ENCODE measurements around the gene GRP.

Gene GRP

GRCh38 chr18:59210299-59210698 lies 9.7 kb upstream of the GRP start:
- H3K9me3 Mint-ChIP-seq, result no peaks in the 10 kb centered on the region
- no peak for DNase-seq
- H3K4me1 Mint-ChIP-seq, result no peaks in the 10 kb centered on the region
- no peak for ATAC-seq (replicated peaks)
- no peak overlapping the region for H3K4me3 Mint-ChIP-seq
- peaks cover 26 to 44% of the 10 kb centered on the region in 2 donors for H3K27me3 Mint-ChIP-seq
- no peak overlapping the region for H3K27ac Mint-ChIP-seq
- peaks cover 0 to 1% of the 10 kb centered on the region in 2 donors for H3K36me3 Mint-ChIP-seq

DNA sequence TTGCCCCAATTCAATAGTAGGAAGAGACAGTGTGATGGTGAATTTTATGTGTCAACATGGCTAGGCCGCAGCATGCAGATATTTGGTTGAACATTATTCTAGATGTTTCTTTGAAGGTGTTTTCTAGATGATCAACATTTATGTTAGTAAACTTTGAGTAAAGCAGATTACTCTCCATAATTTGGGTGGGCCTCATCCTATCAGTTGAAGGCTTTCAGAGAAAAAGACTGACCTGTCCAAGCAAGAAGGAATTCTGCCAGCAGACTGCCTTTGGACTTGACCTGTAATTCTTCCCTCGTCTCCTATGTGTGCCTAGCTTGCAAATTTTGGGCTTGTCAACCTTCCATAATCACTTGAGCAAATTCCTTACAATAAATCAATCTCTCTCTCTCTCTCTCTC lies 8.3 kb upstream of the GRP start:
- Mint-ChIP-seq H3K4me3 (no peak overlapping the region), H3K27ac (no peak overlapping the region), H3K27me3 (peaks cover 29 to 45% of the 10 kb centered on the region in 2 donors)

DNA sequence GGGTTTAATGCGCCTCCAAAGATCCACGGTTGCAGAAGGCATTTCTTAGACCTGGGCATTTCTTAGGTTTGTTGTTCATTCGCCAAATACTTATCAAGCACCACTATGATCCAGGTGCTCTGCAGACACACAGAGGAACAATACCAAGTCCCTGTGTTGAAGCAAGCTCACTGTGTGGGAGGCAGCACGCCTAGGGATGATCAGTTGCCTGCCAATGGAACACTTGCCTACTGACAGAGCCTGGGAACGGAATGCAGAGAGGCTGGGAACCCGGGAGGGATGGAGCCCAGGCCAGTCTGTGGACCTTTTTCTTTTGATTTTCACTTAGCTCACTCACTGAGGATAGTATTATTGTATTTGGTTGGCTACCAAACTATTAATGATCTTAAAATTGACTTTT lies 1.9 kb upstream of the GRP start:
- no peak overlapping the region for H3K27ac Mint-ChIP-seq

More for the DNA sequence above, 8.3 kb upstream of the GRP start:
- ATAC-seq (replicated peaks), result no peak
- Mint-ChIP-seq H3K4me1 (peaks cover 1 to 4% of the 10 kb centered on the region in 2 donors), H3K36me3 (peaks cover 0 to 1% of the 10 kb centered on the region in 2 donors), H3K9me3 (no peaks in the 10 kb centered on the region)
- DNase-seq, result no peak

DNA sequence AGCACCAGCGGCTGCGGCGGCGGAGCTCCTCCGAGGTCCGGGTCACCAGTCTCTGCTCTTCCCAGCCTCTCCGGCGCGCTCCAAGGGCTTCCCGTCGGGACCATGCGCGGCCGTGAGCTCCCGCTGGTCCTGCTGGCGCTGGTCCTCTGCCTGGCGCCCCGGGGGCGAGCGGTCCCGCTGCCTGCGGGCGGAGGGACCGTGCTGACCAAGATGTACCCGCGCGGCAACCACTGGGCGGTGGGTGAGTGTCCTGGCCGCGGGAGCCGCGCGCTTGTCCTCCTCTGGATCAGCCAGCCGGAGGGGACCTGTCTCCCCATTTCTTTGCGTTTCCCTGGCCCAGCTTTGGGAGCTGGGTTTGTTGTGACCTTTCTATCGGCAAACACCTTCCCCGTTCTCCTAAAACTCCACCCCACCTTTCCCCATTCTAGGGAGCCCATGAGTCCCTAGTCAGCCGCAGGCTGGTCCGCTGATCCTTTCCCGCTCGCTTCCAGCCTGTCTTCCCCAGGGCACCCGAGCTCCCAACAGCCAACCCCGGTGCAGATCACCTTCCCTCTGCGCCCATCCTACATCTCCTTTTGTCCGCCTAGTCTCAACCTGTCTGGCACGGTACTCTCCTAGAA lies 316 bp downstream of the GRP start:
- no peak overlapping the region for H3K27ac Mint-ChIP-seq
- H3K36me3 Mint-ChIP-seq, result no peaks in the 10 kb centered on the region
- ATAC-seq (replicated peaks) (no peak), DNase-seq (no peak)
- no peaks in the 10 kb centered on the region for H3K9me3 Mint-ChIP-seq
- H3K4me1 Mint-ChIP-seq, result peaks cover 21 to 22% of the 10 kb centered on the region in 2 donors
- peak overlapping the region in 1 of 2 donors; percentile 34 for H3K4me3 Mint-ChIP-seq
- peaks cover 67 to 80% of the 10 kb centered on the region in 2 donors for H3K27me3 Mint-ChIP-seq

More for the DNA sequence above, 1.9 kb upstream of the GRP start:
- Mint-ChIP-seq H3K9me3 (no peaks in the 10 kb centered on the region), H3K4me3 (no peak overlapping the region), H3K4me1 (peaks cover 21 to 22% of the 10 kb centered on the region in 2 donors), H3K36me3 (peaks cover 0 to 1% of the 10 kb centered on the region in 2 donors), H3K27me3 (peaks cover 71 to 77% of the 10 kb centered on the region in 2 donors)
- DNase-seq (no peak), ATAC-seq (replicated peaks) (no peak)

GRCh38 chr18:59220784-59221765 lies 1.1 kb downstream of the GRP start:
- DNase-seq (no peak), ATAC-seq (replicated peaks) (no peak)
- no peaks in the 10 kb centered on the region for H3K36me3 Mint-ChIP-seq
- peaks cover 18 to 22% of the 10 kb centered on the region in 2 donors for H3K4me1 Mint-ChIP-seq
- no peaks in the 10 kb centered on the region for H3K9me3 Mint-ChIP-seq
- H3K27ac Mint-ChIP-seq, result no peak overlapping the region
- peaks cover 67 to 73% of the 10 kb centered on the region in 2 donors for H3K27me3 Mint-ChIP-seq
- H3K4me3 Mint-ChIP-seq, result peak overlapping the region; percentile 7 to 34

DNA sequence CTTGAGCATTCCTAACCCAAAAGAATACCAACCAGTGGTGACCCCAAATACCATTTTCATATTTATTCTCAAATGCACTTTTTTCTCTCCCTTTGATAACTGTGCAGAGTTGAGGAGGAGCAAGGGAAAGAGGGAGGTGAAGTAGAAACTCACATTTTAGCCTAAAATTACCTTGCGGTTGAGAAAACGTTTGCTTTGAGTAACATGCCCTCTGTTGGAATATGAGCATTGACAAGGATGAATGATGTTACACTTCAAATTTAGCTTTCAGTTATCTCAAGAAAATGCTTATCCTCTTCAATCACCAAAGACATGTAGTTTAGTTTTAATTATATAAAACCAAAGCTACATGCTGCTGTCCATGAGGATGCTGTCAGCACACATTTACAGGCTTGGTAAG lies 2.4 kb downstream of the GRP start:
- DNase-seq (no peak), ATAC-seq (replicated peaks) (no peak)
- no peaks in the 10 kb centered on the region for H3K9me3 Mint-ChIP-seq
- H3K27ac Mint-ChIP-seq, result no peak overlapping the region
- peaks cover 14 to 21% of the 10 kb centered on the region in 2 donors for H3K4me1 Mint-ChIP-seq
- H3K36me3 Mint-ChIP-seq, result no peaks in the 10 kb centered on the region
- peaks cover 65 to 74% of the 10 kb centered on the region in 2 donors for H3K27me3 Mint-ChIP-seq
- no peak overlapping the region for H3K4me3 Mint-ChIP-seq

- peaks cover 49 to 53% of the 10 kb centered on the region in 2 donors for H3K27me3 Mint-ChIP-seq
- DNase-seq (no peak), ATAC-seq (replicated peaks) (no peak)
- peaks cover 0 to 5% of the 10 kb centered on the region in 2 donors for H3K4me1 Mint-ChIP-seq
- H3K4me3 Mint-ChIP-seq, result no peak overlapping the region
- H3K9me3 Mint-ChIP-seq, result no peaks in the 10 kb centered on the region
- H3K27ac Mint-ChIP-seq, result no peak overlapping the region
- H3K36me3 Mint-ChIP-seq, result no peaks in the 10 kb centered on the region
These were observed 8.4 kb downstream of the GRP start for GRCh38 chr18:59228351-59228750.

GRCh38 chr18:59229191-59229590 lies 9.2 kb downstream of the GRP start:
- H3K36me3 Mint-ChIP-seq, result no peaks in the 10 kb centered on the region
- H3K27ac Mint-ChIP-seq, result no peak overlapping the region
- no peak overlapping the region for H3K4me3 Mint-ChIP-seq
- DNase-seq (no peak), ATAC-seq (replicated peaks) (no peak)
- H3K9me3 Mint-ChIP-seq, result no peaks in the 10 kb centered on the region
- peaks cover 0 to 5% of the 10 kb centered on the region in 2 donors for H3K4me1 Mint-ChIP-seq
- peaks cover 45 to 47% of the 10 kb centered on the region in 2 donors for H3K27me3 Mint-ChIP-seq

DNA sequence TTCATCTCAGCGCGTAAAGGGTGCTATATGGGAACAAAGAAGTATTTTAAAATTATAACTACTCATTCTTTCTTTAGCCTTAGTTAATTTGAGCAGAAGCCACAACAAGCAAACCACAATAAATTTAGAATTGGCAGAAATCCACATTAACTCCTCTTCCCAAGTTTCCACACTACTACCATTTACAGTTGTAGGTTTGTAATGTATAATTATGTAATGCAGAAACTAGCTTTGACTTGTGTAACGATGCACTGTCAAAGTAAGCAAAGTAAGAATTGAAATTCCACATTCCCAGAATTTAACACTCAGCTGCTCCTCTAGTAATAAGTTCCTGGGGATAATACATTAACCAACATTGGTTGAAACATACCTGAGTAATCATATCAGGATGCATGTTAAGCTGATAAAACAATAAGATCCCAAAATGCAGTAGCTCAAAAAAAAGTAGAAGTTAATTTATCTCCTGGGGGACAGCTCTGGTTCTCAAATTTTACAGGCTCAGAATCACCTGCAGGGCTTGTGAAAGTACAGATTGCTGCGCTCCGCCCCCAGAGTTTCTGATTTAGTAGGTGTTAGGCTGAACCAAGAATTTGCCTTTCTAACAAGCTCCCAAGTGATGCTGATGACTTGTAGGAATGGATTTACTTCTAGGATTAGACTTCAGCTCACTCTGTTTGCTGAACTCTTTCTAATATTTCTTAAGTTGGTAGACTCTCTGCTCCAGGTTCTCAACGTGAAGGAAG lies 9.9 kb downstream of the GRP start:
- ATAC-seq (replicated peaks) (no peak), DNase-seq (no peak)
- peaks cover 0 to 5% of the 10 kb centered on the region in 2 donors for H3K4me1 Mint-ChIP-seq
- H3K27me3 Mint-ChIP-seq, result peaks cover 44 to 47% of the 10 kb centered on the region in 2 donors
- H3K4me3 Mint-ChIP-seq, result no peak overlapping the region
- H3K9me3 Mint-ChIP-seq, result no peaks in the 10 kb centered on the region
- H3K36me3 Mint-ChIP-seq, result no peaks in the 10 kb centered on the region
- no peak overlapping the region for H3K27ac Mint-ChIP-seq

DNA sequence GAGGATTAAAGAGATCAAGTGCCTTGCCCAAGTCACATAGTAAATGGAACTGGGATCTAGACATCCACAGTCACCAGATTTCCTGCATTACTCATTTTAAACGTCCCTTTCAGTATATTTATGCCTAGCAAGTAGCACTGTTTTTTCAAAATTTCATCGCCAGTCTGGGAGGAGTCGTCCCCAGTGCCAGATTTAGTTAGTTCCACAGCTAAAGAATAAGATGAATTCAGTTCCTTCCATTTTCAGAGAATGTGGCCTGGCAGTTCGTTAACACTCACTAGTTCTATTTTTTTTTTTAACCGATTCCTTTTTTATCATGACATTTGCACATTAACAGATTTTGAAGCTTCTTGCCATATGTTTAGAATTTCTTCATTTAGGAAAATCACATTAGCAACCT lies 11.2 kb downstream of the GRP start:
- no peaks in the 10 kb centered on the region for H3K36me3 Mint-ChIP-seq
- ATAC-seq (replicated peaks), result no peak
- no peak for DNase-seq
- peaks cover 0 to 5% of the 10 kb centered on the region in 2 donors for H3K4me1 Mint-ChIP-seq
- H3K9me3 Mint-ChIP-seq, result no peaks in the 10 kb centered on the region
- no peak overlapping the region for H3K4me3 Mint-ChIP-seq
- H3K27ac Mint-ChIP-seq, result no peak overlapping the region
- H3K27me3 Mint-ChIP-seq, result peaks cover 41 to 49% of the 10 kb centered on the region in 2 donors

DNA sequence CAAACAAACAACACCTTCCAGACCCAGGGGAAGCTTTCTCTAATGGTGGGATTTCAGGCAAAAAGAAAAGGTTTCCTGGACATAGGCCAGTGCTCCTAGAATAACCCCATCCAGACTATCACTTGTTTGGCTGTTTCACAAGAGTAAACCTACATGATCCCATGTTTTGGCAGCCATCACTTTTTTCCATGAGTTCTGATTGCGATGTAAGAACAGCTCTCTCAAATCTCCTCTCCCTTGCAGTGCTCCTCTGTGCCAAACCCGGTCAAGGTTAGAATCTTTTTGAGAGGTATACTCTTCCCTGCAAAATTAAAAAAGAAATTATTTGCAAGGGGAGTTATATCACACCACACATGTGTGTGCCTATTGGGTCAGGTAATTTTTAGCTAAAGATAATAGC lies 11.9 kb downstream of the GRP start:
- Mint-ChIP-seq H3K27me3 (peaks cover 42 to 49% of the 10 kb centered on the region in 2 donors), H3K27ac (no peak overlapping the region), H3K4me3 (no peak overlapping the region), H3K36me3 (no peaks in the 10 kb centered on the region), H3K4me1 (peaks cover 0 to 3% of the 10 kb centered on the region in 2 donors), H3K9me3 (no peaks in the 10 kb centered on the region)
- ATAC-seq (replicated peaks), result no peak
- no peak for DNase-seq

GRCh38 chr18:59232309-59233016 lies 12.5 kb downstream of the GRP start:
- Mint-ChIP-seq H3K4me1 (no peaks in the 10 kb centered on the region), H3K36me3 (no peaks in the 10 kb centered on the region), H3K4me3 (no peak overlapping the region), H3K27ac (no peak overlapping the region), H3K27me3 (peaks cover 40 to 43% of the 10 kb centered on the region in 2 donors), H3K9me3 (peaks cover 0 to under 1% of the 10 kb centered on the region in 2 donors)
- no peak for ATAC-seq (replicated peaks)
- no peak for DNase-seq

- H3K36me3 Mint-ChIP-seq, result no peaks in the 10 kb centered on the region
- no peak for DNase-seq
- ATAC-seq (replicated peaks), result no peak
- no peak overlapping the region for H3K4me3 Mint-ChIP-seq
- H3K27ac Mint-ChIP-seq, result no peak overlapping the region
- peaks cover 34 to 38% of the 10 kb centered on the region in 2 donors for H3K27me3 Mint-ChIP-seq
- H3K9me3 Mint-ChIP-seq, result peaks cover 0 to 3% of the 10 kb centered on the region in 2 donors
- no peaks in the 10 kb centered on the region for H3K4me1 Mint-ChIP-seq
These were observed 13.1 kb downstream of the GRP start for GRCh38 chr18:59233017-59233410.

DNA sequence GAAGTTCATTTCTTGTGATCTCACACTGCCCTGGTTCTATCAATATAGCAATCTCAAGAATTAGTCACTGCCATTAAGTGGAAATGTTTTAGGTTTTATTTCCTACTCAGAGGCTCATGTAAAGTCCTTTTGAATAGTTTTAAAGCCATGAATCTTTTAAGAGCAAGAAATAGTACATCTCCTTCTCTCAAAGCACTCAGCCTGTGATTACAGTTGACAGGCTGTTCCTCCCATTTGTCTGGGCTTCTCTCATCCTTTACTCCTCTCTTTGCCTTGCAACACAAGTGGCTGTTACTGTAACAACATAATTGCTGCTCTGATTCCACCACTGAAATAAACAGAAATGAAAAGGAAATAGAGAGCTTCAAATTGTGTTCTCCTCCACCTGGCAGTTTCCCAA lies 18.4 kb downstream of the GRP start:
- no peaks in the 10 kb centered on the region for H3K36me3 Mint-ChIP-seq
- peaks cover 3% of the 10 kb centered on the region in 2 donors for H3K9me3 Mint-ChIP-seq
- H3K27ac Mint-ChIP-seq, result no peak overlapping the region
- no peaks in the 10 kb centered on the region for H3K4me1 Mint-ChIP-seq
- no peak overlapping the region for H3K4me3 Mint-ChIP-seq
- H3K27me3 Mint-ChIP-seq, result peaks cover 14 to 23% of the 10 kb centered on the region in 2 donors
- DNase-seq (no peak), ATAC-seq (replicated peaks) (no peak)

All from stimulated activated naive B cell treated with anti-CD40 and anti-IgM and Interleukin-4, amounts not matched to agents 10 μg/mL and 1 μg/mL and 100 μg/mL, for 72 hours (primary cell).